GM21528 (cell line): ENCODE results near the gene ABCA1.

Source experiments
- ATAC-seq: cut with Tn5 transposase; IDR thresholded peaks from one replicate; pipeline ENCODE4 v1.9.1; 2021; ENCODE audit warnings: mild to moderate bottlenecking, moderate library complexity; ENCODE audit not compliant: unreplicated experiment, low FRiP score

The ABCA1 gene

DNA sequence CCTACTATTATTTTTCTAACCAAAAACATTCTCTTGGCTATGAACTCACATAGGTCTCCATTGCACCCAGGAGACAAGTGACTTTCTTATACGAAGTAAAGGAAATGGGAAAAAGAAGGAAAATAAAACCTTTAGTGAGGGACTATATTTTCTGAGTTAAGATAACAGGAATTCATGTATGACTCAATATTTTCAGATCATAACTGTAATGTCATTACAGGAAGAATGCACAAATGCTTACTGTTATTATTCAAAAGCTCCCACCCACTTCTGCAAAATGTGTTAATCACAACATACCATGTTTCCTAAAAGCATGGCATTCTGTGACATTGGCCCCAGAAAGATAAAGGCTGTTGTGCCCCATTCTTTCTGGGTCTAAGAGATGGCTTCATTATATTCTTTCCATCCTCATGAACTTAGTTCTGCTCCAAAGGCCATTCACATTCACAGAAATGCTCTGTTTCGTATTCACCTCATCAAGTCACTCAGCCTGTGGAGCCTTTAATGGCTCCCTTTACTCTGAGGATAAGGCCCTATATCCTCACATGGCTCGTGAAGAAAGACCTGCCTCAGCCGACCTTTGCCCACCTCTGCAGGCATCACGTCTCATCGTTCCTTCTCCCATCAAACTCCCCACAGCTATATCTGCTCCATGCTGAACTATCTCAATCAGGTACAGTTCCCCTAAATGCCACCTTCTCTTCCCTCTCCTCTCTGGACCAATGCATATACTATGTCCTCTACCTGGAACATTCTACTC is 77.0 kb downstream of the ABCA1 start:
- ATAC-seq = no peak

DNA sequence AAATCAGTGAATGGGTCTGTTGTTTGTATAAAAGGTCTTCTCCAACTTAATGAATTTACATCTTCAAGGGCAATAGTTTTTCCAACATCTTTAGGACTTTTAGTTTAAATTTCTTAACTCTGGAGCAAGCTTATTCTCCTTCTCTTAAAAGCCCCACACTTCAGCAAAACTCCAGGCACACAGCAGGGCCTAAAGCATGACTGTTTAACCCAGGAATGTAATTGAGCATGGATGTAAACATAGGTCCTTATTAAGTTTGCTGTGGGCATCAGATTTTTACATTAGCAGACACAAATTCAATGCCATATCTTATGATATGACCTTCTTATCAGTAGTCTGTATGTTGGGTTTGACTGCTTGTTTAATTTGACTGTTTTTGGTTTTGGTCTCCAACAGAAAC is 78.9 kb downstream of the ABCA1 start:
- ATAC-seq = no peak

DNA sequence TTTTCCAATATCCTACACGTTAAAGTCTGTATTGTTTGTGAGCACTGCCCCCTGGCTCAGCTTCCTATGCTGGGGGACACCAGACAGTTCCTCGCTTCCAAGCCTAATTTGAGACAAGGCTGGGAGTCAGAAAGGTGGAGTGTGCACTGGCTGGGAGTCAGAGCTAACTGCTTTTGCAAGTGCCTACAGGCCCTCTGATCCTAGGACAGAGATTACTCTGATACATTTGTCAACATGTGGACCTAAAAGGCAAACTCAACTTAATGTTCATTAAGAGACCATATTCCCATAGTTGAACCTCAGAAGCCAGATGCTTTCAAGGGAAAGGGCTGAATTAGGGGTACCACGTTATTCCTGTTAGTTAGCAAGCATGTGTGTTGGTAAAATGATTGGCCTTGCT is 83.2 kb downstream of the ABCA1 start:
- ATAC-seq = no peak

DNA sequence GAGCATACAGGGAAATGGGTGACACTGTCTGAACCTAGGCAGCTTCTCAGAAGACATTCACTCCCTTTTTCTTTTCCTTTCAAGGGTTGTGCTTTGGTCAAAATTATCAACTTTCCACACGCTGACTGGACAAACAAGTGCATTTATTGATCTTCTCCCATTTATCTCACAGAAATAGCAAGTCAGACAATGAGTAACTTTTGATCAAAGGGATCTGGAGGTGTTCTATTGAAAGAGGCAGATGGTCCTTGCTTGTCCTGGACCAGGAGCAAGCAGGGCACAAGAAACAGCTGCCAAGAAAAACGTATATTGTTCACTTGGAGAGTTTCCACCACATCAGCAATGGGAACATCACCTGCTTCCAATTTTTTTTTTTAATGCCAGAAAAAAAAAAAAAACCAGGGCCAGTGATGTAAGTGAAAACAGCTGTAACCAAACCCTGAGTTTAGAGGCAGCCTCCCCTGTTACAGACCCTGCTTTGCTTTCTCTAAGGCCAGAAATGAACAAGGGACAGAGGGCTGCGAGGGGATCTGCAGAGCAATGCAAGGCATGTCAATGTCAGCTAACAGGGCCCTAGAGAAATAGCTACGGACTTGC is 84.2 kb downstream of the ABCA1 start:
- ATAC-seq = no peak

DNA sequence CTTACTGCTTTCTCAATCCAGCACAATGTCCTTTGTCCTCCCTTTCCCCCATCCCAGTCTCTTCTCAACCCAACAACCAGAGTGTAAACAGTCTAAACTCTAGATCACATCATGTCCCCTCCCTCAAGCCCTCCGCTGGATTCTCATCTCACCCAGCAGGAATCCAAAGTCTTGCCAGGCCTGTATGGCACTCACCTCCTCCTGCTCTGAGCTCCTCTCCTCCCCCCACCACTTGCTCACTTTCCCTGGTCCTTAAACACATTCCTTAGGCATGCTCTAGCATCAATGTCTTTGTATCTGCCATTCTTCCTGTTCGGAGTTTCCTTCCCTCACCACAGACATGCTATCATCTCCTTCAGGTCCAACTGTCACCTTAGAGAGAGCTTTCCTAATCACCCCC is 85.3 kb downstream of the ABCA1 start:
- no peak for ATAC-seq

DNA sequence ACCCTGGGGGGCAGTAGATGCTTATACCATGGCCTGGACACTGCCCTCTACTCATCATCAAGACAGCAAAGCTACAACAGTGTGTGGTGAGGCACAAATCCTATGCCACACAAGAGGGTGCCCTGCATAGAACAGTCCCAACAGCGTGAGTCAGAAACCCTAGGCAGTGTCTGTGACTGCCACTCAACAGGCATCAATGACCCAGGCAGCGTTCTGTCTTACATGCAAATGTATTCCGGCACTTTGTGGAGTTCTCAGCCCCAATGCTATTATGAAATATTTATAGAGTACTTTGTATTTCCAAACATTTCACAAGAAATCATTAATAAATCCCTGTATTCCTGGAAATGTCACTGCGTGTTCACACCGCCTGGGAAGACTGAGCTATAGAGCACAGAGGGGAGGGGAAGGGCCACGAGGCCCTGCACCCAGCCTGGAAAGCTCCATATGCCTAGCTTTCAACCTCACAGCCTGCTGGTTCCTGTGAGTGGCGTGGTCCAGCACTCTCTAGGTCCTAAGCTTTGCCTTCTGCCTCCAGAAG is 86.3 kb downstream of the ABCA1 start:
- ATAC-seq = no peak

DNA sequence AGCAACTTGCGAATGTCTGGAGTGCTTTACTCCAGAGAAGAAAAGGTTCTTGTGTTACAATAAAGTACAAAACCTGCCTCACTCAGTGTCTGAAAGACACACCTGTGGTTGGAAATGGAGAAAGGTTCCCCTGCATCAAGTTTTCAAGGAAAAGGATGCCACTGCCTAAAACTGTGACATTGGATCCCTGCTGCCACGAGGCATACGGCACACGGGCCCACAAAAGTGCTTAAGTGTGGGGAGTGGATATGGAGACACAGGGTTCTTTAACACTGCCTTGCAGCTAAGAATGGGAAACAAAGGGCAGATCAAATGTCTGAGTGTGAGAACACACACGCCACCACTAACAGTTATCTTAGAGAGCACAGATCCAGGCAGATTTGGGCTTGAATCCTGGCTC is 89.0 kb downstream of the ABCA1 start:
- no peak for ATAC-seq

DNA sequence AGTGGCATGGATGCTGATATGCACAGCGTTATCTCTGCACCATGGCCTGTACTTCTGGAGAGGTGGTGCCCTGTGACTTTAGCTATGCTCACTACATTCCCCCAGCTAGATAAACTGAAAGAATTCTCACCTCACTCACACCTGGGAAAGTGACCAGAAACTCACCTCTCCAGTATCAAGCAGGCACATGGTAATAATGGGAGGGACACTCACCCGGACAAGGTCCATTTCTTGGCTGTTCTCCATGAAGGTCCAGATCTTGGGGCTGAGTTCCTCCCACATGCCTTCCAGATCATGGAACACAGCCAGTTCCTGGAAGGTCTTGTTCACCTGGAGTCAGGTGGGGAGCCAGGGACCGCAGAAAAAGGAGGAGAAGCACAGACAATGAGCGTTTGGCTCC is 91.2 kb downstream of the ABCA1 start:
- no peak for ATAC-seq

DNA sequence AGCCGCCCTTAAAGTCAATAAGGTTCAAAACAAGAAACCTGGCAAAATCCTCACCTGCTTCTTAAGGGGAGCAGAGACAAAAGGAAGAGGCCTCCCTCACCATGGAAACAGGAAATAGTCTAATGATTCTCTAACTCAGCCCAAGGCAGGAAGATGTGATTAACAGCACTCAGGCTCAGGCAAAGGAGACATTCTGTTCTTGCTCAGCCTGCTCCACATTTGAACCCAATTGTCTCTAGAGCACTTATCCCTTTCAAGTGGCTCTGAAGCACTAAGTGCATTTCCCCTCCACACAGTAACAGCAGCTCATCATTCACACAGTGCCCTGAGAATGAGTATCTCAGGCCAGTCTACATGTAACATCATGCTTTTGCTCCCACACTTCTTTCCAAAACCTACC is 91.7 kb downstream of the ABCA1 start:
- no peak for ATAC-seq

DNA sequence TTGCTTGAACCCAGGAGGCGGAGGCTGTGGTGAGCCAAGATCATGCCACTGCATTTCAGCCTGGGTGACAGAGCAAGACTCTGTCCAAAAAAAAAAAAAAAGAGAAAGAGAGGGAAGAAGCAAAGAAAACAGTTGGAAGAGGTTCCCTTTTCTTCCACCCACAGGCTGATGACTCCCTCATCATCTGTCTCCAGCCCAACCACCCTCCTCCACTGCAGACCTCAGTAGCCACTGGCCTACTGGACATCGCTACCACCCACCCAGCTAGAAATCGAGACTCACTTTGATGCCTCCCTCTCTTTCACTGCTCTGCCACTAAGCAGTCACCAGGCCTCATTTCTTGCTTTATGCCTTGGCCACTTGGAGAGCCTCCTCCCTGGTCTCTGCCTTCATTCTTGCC is 92.8 kb downstream of the ABCA1 start:
- no peak for ATAC-seq

DNA sequence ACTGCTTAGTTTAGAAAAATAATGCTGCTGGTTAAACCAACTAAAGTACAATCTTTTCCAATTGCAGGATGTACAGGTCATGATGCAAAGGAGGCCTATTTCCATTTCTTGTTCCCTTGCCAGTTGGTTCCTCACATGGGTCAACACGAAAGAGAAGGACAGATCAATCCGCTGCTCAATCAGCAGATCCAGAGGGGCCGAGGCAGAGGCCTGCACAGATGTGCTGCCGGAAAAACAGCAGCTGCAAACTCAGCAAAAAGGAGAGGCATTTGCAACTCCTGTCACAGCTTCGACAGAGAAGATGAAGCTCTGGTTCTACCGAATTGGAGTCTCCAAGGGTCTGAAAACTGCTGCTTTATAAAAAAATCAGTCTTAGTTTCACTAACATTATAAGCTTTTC is 94.3 kb downstream of the ABCA1 start:
- no peak for ATAC-seq

DNA sequence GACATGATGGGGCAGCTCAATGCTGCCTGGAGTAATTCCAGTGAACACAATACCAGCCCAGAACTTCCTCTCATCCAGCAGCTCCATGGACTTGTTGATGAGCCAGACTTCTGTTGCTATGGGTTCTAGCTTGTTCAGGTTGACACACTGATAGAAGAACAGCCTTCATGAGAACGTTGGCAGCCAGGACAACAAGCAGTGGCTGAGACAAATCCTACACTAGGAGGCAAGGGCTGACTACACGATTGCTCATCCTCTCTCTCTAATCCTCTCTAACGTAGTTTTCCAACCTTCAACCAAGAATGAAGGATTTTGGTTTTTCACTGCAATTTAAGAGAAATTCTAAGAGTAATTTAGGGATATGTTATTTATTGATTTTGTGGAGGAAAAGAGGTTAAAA is 96.3 kb downstream of the ABCA1 start:
- ATAC-seq = no peak

DNA sequence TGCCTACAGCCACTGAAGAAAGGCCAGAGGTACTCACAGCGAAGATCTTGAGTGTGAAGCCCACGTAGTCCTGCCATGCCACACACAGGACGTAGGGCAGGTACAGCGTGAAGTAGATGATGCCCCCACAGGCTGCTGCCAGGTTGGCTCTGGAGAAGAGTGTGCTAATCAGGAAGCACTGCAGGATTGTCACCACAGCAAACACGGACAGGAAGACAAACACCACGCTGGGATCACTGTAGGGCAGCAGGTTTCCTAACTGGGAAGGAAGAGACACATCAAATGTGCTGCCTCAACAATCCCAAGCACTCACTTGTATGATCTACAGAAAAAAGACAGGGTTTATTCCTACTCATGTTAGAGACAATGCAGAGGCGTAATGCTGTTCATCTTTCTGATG is 101.0 kb downstream of the ABCA1 start:
- no peak for ATAC-seq

DNA sequence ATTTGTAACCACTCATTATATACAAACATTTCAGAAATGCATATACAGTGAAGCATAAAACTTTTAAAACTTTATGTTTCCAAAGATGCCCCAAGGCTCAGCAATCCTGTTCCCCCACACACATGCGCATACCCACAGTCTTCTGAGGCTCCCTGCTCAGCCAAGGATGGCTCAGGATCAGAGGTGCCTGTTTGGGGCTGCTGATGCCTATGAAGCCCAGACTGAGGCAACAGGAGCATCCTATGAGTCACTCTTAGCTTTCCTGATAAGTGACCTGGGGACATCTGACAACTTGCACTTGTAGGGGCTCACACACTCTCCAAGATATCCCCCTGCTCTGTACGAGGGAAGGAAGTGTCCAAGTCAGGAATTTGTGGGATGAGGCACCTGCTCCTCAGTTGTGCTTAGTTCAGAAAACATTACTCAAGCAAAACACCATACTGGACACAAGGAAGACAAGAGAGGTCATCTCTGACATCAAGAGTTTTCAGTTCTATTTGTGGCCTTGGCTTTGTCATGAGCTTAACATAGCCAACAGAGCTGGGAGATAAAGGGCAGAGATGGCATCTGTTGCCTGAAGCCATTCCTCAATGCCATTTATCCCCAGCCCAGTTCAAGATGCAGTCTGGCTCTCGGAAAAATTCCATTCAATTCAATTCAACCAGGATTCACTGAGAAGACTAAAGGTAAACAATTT is 101.7 kb downstream of the ABCA1 start:
- ATAC-seq = no peak

DNA sequence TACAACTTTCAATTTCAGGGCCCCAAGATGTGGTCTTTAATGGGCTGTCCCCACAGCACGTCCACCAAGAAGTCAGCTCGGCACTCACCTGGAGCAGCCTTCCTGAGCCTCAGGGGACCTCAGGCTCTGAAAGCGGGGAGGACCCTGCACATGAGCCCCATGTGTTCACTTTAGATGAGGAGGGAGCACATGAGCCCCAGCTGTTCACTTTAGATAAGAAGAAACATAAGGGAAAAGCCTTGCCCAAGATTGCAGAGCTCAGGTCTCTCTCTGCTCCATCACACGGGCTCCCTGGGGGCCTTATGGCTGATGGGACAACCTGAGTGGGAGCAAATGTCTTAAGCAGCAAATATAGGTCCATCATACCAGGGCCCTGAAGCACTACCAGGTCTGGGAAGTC is 107.6 kb downstream of the ABCA1 start:
- ATAC-seq = no peak

DNA sequence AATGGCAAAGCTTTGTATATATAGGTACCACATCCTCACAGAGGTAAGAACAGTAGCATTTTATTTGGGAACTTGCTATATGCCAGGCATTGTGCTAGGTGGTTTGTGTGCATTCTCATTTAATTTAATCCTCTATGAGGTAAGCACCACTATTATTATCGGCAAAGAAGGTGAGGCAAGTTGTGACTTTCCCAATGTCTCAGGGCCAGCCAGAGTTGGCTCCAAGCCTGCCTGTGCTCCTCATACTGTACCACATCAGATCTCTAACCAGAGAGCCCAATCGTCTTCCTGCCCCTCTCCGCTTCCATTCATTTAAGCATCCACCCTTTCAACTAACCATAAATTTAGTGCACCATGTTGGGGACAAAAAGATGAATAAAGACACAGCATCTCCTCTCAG is 108.9 kb downstream of the ABCA1 start:
- no peak for ATAC-seq

DNA sequence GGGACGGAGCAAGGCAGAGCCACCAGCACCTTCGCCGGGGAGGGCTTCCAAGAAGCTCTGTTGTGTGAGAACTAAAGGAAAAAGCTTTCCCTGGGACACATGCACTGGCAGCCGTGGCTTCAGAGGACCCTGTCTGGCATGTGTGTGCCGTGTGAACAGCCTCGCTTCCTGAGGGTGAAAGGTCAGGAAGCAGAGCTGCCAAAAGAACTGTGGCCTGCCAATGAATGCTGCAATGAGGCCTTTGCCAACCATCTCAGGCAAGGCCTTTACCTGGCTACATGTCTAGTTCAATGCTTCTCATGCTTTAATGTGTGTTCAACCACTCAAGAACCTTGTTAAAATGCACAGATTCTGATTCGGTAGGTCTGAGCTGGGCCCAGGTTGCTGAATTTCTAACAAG is 110.5 kb downstream of the ABCA1 start:
- no peak for ATAC-seq

DNA sequence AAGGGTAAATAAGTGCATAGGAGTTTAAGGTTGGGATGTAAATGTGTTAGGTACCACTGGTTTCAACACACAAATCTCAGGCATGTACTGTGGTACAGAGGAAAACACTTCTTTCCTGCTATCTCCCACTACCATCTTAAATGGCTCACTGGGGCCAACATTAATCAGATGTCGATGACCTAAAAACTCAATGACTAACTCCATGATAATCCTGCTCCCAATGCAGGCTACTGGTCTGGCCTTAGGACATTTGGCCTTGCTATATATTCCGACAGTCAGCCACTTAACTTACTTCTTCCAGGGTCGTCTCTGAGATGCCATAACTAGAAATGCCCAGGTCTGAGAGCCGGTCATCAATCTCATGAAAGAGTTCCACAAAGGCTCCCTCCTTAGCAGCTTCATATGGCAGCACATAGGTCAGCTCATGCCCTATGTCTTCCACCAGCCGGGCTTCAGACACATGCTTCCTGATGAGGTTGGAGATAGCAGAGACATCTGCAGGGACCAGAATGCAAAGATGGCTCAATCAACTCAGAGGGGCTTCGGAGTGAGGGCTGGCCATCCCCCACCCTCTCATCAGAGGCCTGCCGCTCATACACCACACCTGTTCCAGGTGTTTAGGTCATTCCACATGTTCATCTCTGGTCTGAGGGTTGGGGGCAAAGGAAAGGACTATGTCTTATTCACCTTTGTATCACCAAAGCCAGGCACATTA is 111.9 kb downstream of the ABCA1 start:
- ATAC-seq = no peak

DNA sequence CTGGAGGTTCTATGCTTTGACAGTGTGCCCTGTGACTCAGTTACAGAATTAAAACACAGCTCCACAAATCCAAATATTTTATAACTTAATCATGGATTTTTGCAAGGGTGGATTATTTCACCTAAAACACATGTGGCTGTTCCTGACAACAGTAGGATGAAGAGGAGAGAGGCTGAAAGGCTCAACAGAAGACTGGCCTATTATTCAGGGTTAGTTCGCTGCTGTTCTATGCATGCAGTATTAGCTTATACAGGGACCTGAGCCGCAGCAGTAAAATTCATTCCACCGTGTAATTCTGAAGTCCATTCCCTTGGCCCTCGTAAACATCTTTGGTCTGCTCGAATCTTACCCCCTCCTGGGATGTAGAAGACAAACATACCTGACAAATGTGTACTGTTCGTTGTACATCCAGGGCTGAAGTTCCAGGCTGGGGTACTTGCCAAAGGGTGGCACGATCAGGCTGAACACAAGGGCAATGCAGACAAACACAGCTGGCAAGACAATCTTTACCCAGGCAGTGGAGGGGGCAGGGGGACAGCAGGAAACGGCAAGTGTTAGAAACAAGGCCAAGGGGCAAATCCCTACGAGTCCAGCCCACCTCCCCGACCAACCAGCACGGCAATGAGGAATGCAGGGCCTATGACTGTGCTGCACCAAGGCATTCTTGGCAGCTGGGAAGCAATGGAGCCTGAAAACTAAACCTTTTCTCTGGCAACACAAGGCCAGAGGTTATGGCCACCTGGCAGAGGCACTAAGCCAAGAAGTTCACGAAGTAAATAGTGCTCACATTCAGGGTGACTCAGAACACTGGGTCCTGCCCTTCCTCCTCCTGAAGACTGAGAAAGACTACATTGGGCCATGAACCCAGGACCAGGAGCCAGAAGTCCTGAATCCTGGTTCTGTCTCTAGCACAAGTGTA is 117.3 kb downstream of the ABCA1 start:
- no peak for ATAC-seq

DNA sequence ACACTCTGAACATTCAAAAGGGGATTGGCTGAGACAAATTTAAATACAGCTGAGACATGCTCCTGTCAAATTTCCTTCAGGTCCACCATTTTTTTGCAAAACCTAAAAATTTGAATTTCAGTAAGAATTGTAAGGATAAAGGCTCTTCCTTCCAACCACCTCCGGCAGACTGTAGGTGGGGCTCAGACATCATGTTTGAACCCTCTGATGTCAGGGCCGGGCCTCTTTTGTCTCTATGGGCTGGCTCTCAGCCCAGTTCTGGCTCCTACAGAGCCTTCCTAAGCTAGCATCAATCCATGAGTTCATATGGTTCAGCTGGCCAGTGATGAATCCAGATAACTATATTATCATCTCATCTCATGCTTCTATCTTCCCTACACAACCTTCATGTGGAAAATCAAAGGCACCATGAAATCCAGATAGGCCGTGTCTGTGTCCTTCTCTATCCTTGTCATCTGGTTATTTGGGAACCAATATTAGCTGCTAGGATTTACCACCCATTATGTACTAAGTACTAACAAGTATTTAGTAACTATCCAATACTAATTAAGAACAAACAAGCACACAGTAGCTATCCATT is 119.8 kb downstream of the ABCA1 start:
- ATAC-seq = no peak
